ENCODE data around the gene URAD. TPM values are rescaled to one million over a fixed set of nuclear protein-coding genes. Genes with fewer than 3 reads are reported as not detected.

The URAD gene
- total RNA-seq, 1 donor from 2014 or later = not detected

- Mint-ChIP-seq H3K9me3 (no peaks in the 10 kb centered on the region), H3K36me3 (ENCODE audit: low read depth) (no peaks in the 10 kb centered on the region), H3K4me3 (no peak overlapping the region), H3K27me3 (peaks cover 71% of the 10 kb centered on the region), H3K27ac (no peak overlapping the region), H3K4me1 (peaks cover 15% of the 10 kb centered on the region)
- ATAC-seq (ENCODE audit: low read depth) (no peak), DNase-seq (no peak)
- intact Hi-C loops (cut with micrococcal nuclease) = no loop called here
- ChIA-PET POLR2A (no interaction called here), CTCF (interaction anchor here (1.4 kb wide), 1 partner anchor 30 kb away, joined by 3 read pairs; no protein-coding TSS in a partner anchor)
- no peak for TF ChIP-seq CTCF (IDR thresholded peaks at IDR 0.05)
These were observed 59.4 kb downstream of the URAD start for GRCh38 chr13:27928805-27929753.

- DNase-seq (no peak), ATAC-seq (ENCODE audit: low read depth) (no peak)
- H3K27me3 Mint-ChIP-seq = peaks cover 75% of the 10 kb centered on the region
- no peaks in the 10 kb centered on the region for H3K36me3 Mint-ChIP-seq (ENCODE audit: low read depth)
- no peak for TF ChIP-seq CTCF (IDR thresholded peaks at IDR 0.05)
- H3K4me1 Mint-ChIP-seq = peaks cover 20% of the 10 kb centered on the region
- H3K9me3 Mint-ChIP-seq = no peaks in the 10 kb centered on the region
- ChIA-PET CTCF (no interaction called here), POLR2A (no interaction called here)
- intact Hi-C loops (cut with micrococcal nuclease) = no loop called here
- H3K4me3 Mint-ChIP-seq = no peak overlapping the region
- no peak overlapping the region for H3K27ac Mint-ChIP-seq
These were observed 60.1 kb downstream of the URAD start for GRCh38 chr13:27928353-27928804.

Other genes with a start within 250 kb of the URAD start
- gene GSX1, start 196.2 kb downstream of the URAD start, total RNA-seq = not detected in 2 replicates
- not detected in 2 replicates for gene PDX1, start 68.7 kb downstream of the URAD start, total RNA-seq
- not detected in 2 replicates for gene CDX2, start 19.4 kb downstream of the URAD start, total RNA-seq
- 0.07 and 0.12 TPM in 2 replicates for gene FLT3, start 111.9 kb upstream of the URAD start, total RNA-seq
- gene PAN3, start 149.9 kb upstream of the URAD start, total RNA-seq = 60.7 and 68.2 TPM in 2 replicates

Measured in activated B cell treated with CpG ODN at 0.5 μM for 24 hours (primary cell).